ENCODE results near the gene FARP1. TPM values are rescaled to one million over a fixed set of nuclear protein-coding genes. Genes with fewer than 3 reads are reported as not detected.

The FARP1 gene
- total RNA-seq, 1 donor from 2014 or later: 357 TPM

DNA sequence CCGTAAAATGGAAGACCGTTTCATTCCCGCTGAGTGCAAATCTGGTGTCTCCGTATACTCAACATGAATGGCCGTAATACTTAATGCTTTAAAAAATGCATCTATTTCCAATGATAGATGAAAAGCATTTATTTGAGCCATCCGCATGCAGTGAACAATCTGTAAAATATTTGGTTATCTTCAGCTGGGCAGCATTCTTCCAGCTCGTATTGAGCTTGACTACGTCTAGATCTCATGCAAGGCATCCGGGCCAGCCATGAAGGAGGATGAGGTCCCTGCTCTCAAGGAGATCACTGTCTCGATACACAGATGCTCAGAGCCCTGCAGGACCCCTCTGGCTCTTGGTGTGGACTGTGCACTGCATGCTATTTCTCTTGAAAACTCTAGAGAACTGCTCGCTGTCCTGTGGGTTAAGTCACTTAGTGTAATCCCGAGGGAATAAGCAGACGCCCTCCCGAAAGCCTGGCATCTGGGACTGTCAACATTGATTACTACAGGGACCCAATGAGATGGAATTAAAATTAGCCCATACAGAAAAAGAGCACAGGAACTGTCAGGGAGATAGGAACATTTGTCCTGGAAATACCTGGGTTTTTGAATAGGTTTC lies 146.5 kb downstream of the FARP1 start:
- TF ChIP-seq, protein P1, sequence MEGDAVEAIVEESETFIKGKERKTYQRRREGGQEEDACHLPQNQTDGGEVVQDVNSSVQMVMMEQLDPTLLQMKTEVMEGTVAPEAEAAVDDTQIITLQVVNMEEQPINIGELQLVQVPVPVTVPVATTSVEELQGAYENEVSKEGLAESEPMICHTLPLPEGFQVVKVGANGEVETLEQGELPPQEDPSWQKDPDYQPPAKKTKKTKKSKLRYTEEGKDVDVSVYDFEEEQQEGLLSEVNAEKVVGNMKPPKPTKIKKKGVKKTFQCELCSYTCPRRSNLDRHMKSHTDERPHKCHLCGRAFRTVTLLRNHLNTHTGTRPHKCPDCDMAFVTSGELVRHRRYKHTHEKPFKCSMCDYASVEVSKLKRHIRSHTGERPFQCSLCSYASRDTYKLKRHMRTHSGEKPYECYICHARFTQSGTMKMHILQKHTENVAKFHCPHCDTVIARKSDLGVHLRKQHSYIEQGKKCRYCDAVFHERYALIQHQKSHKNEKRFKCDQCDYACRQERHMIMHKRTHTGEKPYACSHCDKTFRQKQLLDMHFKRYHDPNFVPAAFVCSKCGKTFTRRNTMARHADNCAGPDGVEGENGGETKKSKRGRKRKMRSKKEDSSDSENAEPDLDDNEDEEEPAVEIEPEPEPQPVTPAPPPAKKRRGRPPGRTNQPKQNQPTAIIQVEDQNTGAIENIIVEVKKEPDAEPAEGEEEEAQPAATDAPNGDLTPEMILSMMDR (IDR thresholded peaks at IDR 0.05): no peak
- Mint-ChIP-seq H3K4me1 (ENCODE audit: unreplicated experiment) (peaks cover 41% of the 10 kb centered on the region), H3K9me3 (ENCODE audit: unreplicated experiment) (no peaks in the 10 kb centered on the region), H3K4me3 (ENCODE audit: unreplicated experiment) (no peak overlapping the region), H3K36me3 (ENCODE audit: unreplicated experiment) (peaks cover 12% of the 10 kb centered on the region), H3K27me3 (ENCODE audit: unreplicated experiment) (no peaks in the 10 kb centered on the region), H3K27ac (ENCODE audit: unreplicated experiment) (peak overlapping the region; percentile 27)
- no peak for DNase-seq (ENCODE audit: extremely low spot score, unreplicated experiment)

DNA sequence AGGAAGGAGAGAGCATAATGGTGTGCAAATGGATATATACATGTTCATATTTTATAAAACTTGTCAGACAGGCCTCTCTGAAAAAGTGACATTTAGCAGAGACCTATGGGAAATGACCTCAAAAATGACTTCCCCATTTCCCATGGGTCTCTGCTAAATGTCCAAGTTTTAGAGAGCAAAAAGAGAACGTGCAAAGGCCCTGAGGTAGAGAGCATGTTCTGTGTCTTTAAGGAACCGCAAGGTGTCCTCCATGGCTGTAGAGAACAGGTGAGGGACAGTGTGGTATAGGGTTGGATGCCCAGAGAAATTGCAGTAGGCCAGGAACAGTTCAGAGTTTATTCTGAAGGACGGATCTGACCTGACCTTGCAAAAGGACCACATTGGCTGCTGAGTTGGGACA lies 147.4 kb downstream of the FARP1 start:
- TF ChIP-seq, protein P1 (IDR thresholded peaks at IDR 0.05): no peak
- Mint-ChIP-seq H3K27ac (ENCODE audit: unreplicated experiment) (no peak overlapping the region), H3K9me3 (ENCODE audit: unreplicated experiment) (no peaks in the 10 kb centered on the region), H3K4me1 (ENCODE audit: unreplicated experiment) (peaks cover 44% of the 10 kb centered on the region), H3K27me3 (ENCODE audit: unreplicated experiment) (no peaks in the 10 kb centered on the region), H3K4me3 (ENCODE audit: unreplicated experiment) (no peak overlapping the region), H3K36me3 (ENCODE audit: unreplicated experiment) (peaks cover 12% of the 10 kb centered on the region)
- no peak for DNase-seq (ENCODE audit: extremely low spot score, unreplicated experiment)

DNA sequence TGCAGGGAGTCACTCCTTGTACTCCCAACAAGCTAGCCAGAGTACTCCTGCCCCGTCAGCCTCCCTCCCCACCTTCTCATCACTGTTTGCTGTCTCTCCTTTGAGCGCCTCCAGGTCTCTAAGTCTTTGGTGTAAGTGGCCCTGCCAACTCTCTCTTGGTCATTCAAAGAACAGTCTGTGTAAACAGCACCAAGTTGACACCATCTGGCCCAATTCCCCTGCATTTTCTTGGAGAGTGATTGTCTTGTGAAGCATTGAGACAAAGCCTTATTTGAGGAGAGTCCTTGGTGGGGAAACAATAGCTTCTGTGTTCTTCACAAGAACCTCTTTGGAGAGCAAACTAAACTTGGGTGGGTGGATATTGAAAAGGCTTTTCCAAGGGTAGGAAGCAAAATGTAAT lies 148.8 kb downstream of the FARP1 start:
- Mint-ChIP-seq H3K36me3 (ENCODE audit: unreplicated experiment) (peaks cover 19% of the 10 kb centered on the region), H3K27me3 (ENCODE audit: unreplicated experiment) (no peaks in the 10 kb centered on the region), H3K27ac (ENCODE audit: unreplicated experiment) (no peak overlapping the region), H3K9me3 (ENCODE audit: unreplicated experiment) (no peaks in the 10 kb centered on the region), H3K4me1 (ENCODE audit: unreplicated experiment) (peaks cover 58% of the 10 kb centered on the region), H3K4me3 (ENCODE audit: unreplicated experiment) (no peak overlapping the region)
- no peak for DNase-seq (ENCODE audit: extremely low spot score, unreplicated experiment)
- TF ChIP-seq, protein P1 (IDR thresholded peaks at IDR 0.05): no peak

DNA sequence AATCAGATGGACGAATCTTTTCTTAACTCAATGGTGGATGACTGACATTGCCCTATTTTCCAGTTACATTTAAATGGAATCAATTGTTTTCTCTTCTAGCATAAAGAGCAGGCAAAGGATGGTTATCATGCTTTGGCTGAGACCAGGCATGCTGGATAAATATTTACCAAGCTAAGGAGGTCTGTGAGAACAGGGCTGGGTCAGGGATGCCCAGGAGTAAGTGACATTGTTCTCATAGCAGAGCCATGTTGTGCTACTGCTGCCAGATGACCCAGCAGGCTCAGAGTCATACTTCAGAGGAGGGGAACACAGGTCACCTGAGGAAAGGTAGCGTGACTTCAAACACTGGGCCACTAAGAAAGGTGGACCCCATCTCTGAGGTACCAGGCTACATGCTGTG lies 150.2 kb downstream of the FARP1 start:
- Mint-ChIP-seq H3K36me3 (ENCODE audit: unreplicated experiment) (peaks cover 19% of the 10 kb centered on the region), H3K27ac (ENCODE audit: unreplicated experiment) (peak overlapping the region; percentile 88), H3K27me3 (ENCODE audit: unreplicated experiment) (no peaks in the 10 kb centered on the region), H3K4me3 (ENCODE audit: unreplicated experiment) (no peak overlapping the region), H3K9me3 (ENCODE audit: unreplicated experiment) (no peaks in the 10 kb centered on the region), H3K4me1 (ENCODE audit: unreplicated experiment) (peaks cover 68% of the 10 kb centered on the region)
- TF ChIP-seq, protein P1 (IDR thresholded peaks at IDR 0.05): no peak
- DNase-seq (ENCODE audit: extremely low spot score, unreplicated experiment): no peak

DNA sequence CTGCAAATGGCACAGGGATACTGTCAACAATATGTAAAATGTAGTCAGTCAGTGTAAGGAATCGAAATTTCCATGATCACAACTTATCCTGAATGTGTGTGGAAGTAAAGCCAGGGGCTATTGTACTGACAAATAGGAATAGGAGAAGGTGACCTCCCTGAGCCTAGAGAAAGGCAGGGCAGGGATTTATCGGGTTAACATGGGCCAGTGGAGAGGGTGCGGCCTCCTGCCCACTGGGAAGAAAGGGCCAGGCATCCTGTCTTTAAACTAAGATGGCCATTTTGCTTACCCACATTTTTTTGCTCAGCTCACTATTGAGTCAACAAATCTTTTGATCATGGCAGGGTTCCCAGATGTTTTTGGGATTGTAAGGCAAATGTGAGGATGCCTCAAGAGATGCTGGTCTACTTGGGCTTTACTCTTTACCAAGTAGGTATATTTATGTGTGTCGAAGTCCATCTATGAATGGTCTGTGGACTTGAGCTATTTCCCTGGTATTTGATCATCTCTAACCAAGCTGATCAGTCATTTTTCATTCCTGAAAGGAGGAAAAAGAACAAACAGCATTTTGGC lies 150.8 kb downstream of the FARP1 start:
- no peak overlapping the region for H3K4me3 Mint-ChIP-seq (ENCODE audit: unreplicated experiment)
- H3K27ac Mint-ChIP-seq (ENCODE audit: unreplicated experiment): peak overlapping the region; percentile 88
- no peak for DNase-seq (ENCODE audit: extremely low spot score, unreplicated experiment)

More for the DNA sequence above, 150.8 kb downstream of the FARP1 start:
- H3K36me3 Mint-ChIP-seq (ENCODE audit: unreplicated experiment): peaks cover 16% of the 10 kb centered on the region
- TF ChIP-seq, protein P1 (IDR thresholded peaks at IDR 0.05): no peak
- no peaks in the 10 kb centered on the region for H3K27me3 Mint-ChIP-seq (ENCODE audit: unreplicated experiment)
- H3K9me3 Mint-ChIP-seq (ENCODE audit: unreplicated experiment): no peaks in the 10 kb centered on the region
- peaks cover 73% of the 10 kb centered on the region for H3K4me1 Mint-ChIP-seq (ENCODE audit: unreplicated experiment)
